Kidney epithelial cell (primary cell): ENCODE measurements around the gene TMPRSS13. TPM values are rescaled to one million over a fixed set of nuclear protein-coding genes. Genes with fewer than 3 reads are reported as not detected.

Experiments used
- DNase-seq: peaks from one replicate; pipeline ENCODE4 v3.0.0-alpha.2; 2010; ENCODE audit warnings: low read depth
- H3K27me3 ChIP-seq: 2 replicates; pipeline ENCODE4 v1.6.0; 2011; ENCODE audit warnings: low read length; ENCODE audit not compliant: control insufficient read depth, insufficient read depth
- H3K36me3 ChIP-seq: 2 replicates; pipeline ENCODE4 v1.5.1; 2011; ENCODE audit warnings: low read length; ENCODE audit not compliant: control insufficient read depth, insufficient read depth
- H3K4me3 ChIP-seq: 2 replicates; pipeline ENCODE4 v1.5.1; 2011; ENCODE audit warnings: low read depth, mild to moderate bottlenecking, control low read depth, low read length
- total RNA-seq: library from RNA; depleted of rRNA; stranded (reverse); fragments of >200 nt; gene quantifications from 2 replicates; pipeline ENCODE4 v1.2.3, GENCODE V29; 2015
- TF ChIP-seq, protein P1 (sequence below): IDR thresholded peaks from 2 replicates; pipeline ENCODE4 v1.5.1; 2011; ENCODE audit warnings: mild to moderate bottlenecking, moderate library complexity, low read length, control low read depth, inconsistent platforms; ENCODE audit not compliant: insufficient read depth, poor library complexity, severe bottlenecking

Gene TMPRSS13
- total RNA-seq, 1 donor from 2014 or later, result not detected

DNA sequence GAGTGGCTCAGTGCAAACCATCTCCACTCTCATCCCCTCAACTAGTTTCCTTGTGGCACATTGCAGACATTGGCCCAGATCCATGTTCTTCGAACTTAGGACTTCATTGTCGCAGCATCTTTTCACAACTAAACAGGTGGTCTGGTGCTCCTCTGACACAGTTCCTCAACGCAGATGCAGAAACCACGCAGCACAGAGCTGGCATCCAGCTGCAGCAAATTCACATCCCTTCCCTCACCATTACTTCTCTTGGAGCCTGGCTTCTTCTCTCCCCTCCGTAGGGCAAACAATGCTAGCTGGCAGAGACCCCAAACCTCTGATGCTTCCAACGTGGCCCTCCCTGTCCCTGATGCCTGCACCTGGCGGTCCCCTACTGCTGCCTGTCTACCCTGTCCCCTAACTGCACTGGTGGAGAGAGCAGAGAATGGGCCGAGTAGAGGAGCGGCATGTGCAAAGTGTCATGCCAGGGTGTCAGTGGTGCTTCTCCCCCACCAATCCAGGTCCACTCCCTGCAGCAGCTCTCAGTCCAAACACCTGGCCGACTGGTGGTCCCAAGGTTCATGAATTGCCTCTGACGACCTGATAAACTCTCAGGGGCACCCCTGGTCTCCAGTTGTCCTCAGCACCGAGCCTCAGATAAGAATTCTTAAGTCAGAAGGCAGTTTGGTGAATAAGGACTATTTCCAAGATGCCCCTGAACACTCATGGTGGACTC is 18.1 kb downstream of the TMPRSS13 start:
- TF ChIP-seq, protein P1, sequence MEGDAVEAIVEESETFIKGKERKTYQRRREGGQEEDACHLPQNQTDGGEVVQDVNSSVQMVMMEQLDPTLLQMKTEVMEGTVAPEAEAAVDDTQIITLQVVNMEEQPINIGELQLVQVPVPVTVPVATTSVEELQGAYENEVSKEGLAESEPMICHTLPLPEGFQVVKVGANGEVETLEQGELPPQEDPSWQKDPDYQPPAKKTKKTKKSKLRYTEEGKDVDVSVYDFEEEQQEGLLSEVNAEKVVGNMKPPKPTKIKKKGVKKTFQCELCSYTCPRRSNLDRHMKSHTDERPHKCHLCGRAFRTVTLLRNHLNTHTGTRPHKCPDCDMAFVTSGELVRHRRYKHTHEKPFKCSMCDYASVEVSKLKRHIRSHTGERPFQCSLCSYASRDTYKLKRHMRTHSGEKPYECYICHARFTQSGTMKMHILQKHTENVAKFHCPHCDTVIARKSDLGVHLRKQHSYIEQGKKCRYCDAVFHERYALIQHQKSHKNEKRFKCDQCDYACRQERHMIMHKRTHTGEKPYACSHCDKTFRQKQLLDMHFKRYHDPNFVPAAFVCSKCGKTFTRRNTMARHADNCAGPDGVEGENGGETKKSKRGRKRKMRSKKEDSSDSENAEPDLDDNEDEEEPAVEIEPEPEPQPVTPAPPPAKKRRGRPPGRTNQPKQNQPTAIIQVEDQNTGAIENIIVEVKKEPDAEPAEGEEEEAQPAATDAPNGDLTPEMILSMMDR, result no peak
- DNase-seq, result no peak
- no peaks in the 10 kb centered on the region for H3K36me3 ChIP-seq
- H3K27me3 ChIP-seq, result peaks cover 2% of the 10 kb centered on the region
- H3K4me3 ChIP-seq, result no peak overlapping the region

- no peak for DNase-seq
- Histone ChIP-seq H3K27me3 (peaks cover 2% of the 10 kb centered on the region), H3K36me3 (no peaks in the 10 kb centered on the region), H3K4me3 (no peak overlapping the region)
- TF ChIP-seq, protein P1, result no peak
Observed at GRCh38 chr11:117910525-117910924, 18.7 kb downstream of the TMPRSS13 start.

GRCh38 chr11:117909611-117910382 is 19.4 kb downstream of the TMPRSS13 start:
- Histone ChIP-seq H3K4me3 (no peak overlapping the region), H3K27me3 (peaks cover 2% of the 10 kb centered on the region), H3K36me3 (no peaks in the 10 kb centered on the region)
- TF ChIP-seq, protein P1, result no peak
- no peak for DNase-seq

DNA sequence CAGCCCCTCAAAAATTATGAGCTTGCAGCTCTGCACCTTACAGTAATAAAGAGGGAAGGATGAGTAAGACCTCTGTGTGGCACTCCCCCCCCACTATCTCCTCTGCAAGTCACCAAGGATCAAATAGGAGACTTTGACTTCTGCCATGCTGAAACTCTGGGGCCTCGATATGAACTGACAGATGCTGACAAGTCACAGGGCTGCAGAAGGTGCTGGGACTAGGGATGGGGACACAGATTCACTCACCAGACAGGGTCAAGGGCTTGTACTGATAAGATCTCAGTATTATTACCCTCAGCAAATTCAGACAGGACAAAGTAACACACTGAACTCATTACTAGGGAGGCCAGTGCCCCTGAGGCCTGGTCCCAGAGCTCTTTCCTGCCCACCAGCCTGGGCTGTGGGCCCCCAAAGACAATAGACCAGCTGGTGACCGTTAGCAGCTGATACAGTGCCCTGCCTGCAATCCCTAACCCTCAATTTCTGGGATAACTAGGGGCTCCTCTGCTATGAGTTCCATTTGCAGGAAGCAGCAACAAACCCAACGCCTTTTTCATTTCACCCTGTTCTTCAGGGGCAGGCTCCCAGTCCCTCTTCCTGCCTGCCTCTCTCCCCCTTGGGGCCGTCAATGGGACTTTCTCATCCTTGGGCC is 20.1 kb downstream of the TMPRSS13 start:
- no peak for DNase-seq

GRCh38 chr11:117908109-117908895 is 20.9 kb downstream of the TMPRSS13 start:
- TF ChIP-seq, protein P1, result no peak
- DNase-seq, result no peak
- H3K27me3 ChIP-seq, result no peaks in the 10 kb centered on the region
- H3K36me3 ChIP-seq, result no peaks in the 10 kb centered on the region
- H3K4me3 ChIP-seq, result no peak overlapping the region

More for the DNA sequence above, 20.1 kb downstream of the TMPRSS13 start:
- Histone ChIP-seq H3K27me3 (peaks cover 2% of the 10 kb centered on the region), H3K36me3 (no peaks in the 10 kb centered on the region), H3K4me3 (no peak overlapping the region)
- TF ChIP-seq, protein P1, result no peak
